Thyroid gland (tissue), 4 donors: ENCODE measurements around the gene CERS5.

Source experiments
- CTCF ChIP-seq, 6 experiments: fragments of 200-600 bp in 3 of 6; fragments of 450-650 bp in 3 of 6; sonication (generic) in 3 of 6; IDR thresholded peaks; one replicate each; pipeline ENCODE4 v1.5.1; 2016 to 2019; ENCODE audit warnings: antibody characterized with exemption in 6 of 6, mild to moderate bottlenecking in 2 of 6, inconsistent platforms in 1 of 6, moderate library complexity in 1 of 6
- POLR2A ChIP-seq, 2 donors: fragments of 450-650 bp; IDR thresholded peaks; one replicate each; pipeline ENCODE4 v1.6.1; 2017; ENCODE audit warnings: antibody characterized with exemption in 2 of 2, mild to moderate bottlenecking in 2 of 2, moderate library complexity in 1 of 2

- TF ChIP-seq CTCF (IDR thresholded peaks at IDR 0.05) (no peak), POLR2A (IDR thresholded peaks at IDR 0.05) (peak in 1 of 2 donors; percentile 71)
These were observed 56.3 kb downstream of the CERS5 start for GRCh38 chr12:50110762-50111351.
